NCI-H526 treated with DMSO at 0.1 percent for 48 hours (cell line): ENCODE results near the gene NHSL2.
"Not testable (repeated sequence)": the region's sequence is repeated elsewhere in the genome, so short reads cannot be mapped to it uniquely, and the experiment has no call there.

Experiments used
- DNase-seq: peaks from one replicate; lab custom pipeline; 2025; lab: John Stamatoyannopoulos, UW

Gene NHSL2

GRCh38 chrX:72043636-72044035, 133.0 kb downstream of the NHSL2 start:
- DNase-seq = no peak

DNA sequence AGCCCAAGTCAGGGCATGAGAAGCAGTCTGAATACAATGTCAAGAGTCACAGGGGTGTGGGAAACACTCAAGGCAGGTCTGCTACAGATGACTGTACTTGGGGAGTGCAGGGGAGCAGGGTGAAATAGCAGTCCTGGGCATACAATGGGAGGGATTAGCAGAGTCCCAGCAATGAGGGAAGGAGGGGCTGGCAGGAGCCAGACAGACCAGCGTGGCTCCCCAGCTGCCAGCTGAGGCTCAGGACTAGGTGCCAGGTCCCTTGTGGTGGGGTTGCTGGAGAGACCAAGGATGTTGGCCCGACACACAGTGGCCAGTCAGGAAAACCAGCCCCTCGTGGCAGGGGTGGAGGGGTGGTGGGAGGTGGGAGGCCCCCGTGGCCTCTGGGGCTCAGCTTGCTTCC, 134.5 kb downstream of the NHSL2 start:
- no peak for DNase-seq

DNA sequence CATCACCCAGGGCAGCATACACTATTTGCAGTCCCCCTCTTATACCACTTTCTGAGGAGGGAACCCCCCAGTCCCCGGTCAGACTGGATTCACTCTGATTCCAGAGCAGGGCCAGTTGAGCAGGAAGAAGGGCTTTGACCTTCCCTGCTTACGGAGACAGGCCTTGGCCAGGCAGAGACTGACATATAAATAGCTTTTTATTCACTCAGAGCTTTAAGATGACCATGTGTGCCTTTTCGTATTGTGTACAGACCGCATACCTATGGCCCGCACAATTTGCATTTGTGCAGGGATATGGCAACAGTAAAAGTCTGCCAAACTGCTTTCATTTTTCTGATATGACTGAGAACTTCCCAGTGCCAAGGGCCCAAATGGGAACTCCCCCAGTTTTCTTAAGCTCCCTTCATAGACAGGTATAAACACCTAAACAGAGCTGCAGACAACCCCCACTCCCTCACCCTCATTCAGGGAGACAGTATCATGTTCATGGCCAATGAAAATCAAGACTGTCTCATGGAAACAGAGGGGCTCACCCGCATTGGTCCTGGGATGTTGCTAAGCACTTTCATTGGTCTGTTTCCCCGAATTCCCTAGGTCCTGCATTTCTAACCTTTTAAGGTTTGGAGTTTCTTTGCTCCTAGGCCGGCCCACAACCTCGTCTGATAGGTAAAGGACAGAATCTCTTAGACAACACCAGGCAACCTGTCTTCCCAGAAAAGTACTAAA, 135.1 kb downstream of the NHSL2 start:
- peak; percentile 58 for DNase-seq

- DNase-seq = no peak
Measured at GRCh38 chrX:72046447-72046846, 135.8 kb downstream of the NHSL2 start.

- no peak for DNase-seq
Measured at GRCh38 chrX:72048510-72049455, 138.1 kb downstream of the NHSL2 start.

GRCh38 chrX:72050011-72050410, 139.4 kb downstream of the NHSL2 start:
- no peak for DNase-seq

GRCh38 chrX:72051589-72051988, 140.9 kb downstream of the NHSL2 start:
- no peak for DNase-seq

DNA sequence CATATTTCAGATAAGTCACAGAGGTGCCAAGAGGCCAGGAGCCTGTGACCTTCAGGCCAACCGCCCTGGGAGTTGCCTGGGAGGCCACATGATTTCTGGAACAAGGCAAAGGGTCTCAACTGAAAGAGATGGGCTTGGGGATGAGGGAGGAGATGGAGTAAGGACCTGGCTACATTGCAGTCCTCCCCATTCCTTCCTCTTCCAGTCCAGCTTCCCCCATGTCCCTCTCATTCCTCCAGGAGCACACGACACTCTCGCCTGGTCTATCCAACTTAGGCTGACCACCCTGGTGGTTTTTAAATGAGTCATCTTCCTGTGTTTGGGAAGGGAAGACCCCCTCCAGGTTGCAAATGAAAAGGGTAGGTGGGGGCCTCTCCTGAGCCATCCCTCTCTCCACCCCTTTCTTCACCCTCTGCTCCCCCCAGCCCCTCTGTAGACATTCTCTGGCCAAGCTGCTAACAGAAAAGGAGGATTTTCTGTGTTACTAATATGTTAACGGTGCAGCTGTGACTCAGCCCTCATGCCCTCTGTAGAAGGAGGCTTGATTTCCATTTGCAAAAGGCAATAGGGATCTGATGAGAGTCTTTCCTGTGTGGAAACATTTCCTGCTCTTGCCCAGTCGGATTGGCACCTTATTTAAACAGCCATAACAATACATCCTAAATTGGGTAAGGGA, 141.9 kb downstream of the NHSL2 start:
- DNase-seq = no peak

DNA sequence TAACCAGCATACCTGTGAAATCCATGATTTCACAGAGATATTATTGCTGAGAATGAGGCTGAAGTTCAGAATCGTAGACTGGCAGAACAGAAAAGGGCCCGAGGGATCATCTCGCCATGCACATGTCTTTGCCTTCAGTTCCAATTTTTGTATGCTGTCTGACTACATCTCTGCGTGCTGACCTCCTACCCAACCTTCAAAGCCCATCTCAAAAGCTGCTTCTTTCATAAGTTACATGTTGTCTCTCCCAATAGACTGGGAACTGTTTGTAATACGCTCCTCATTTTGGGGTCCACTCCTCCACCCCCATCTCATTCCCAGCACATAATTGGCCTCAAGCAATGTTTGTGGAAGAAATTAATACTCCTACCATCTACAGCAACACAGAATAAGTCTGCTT, 142.9 kb downstream of the NHSL2 start:
- no peak for DNase-seq

GRCh38 chrX:72054779-72055489, 144.3 kb downstream of the NHSL2 start:
- DNase-seq = no peak

GRCh38 chrX:72057331-72057730, 146.7 kb downstream of the NHSL2 start:
- no peak for DNase-seq

DNA sequence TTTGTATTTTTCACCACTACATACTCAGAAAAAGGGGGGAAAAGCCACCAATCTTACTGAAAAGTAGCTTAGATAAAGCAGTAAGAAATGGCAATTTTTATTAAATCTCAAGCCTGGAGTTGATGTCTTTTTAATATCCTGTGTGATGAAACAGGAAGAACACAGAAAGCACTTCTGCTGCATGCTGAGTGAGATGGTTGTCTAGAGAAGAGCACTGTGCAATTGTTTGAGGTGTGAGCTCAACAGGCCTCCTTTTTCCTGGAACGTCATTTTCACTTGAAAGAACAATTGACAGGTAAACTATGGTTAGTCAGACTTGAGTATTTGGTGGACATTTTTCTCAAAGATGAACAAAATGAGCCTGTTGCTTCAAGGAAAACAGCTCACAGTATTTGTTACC, 147.2 kb downstream of the NHSL2 start:
- no peak for DNase-seq

DNA sequence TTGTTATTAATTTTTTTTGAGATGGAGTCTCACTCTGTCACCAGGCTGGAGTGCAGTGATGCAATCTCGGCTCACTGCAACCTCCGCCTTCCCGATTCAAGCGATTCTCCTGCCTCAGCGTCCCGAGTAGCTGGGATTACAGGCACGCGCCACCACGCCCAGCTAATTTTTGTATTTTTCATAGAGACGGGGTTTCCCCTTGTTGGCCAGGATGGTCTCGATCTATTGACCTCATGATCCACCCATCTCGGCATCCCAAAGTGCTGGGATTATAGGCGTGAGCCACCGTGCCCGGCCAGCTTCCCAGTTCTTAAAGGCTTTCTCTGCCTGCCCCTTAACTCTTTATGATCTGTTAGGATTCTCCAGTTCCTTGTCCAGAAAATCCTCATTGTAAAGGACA, 147.7 kb downstream of the NHSL2 start:
- DNase-seq = not testable (repeated sequence)

DNA sequence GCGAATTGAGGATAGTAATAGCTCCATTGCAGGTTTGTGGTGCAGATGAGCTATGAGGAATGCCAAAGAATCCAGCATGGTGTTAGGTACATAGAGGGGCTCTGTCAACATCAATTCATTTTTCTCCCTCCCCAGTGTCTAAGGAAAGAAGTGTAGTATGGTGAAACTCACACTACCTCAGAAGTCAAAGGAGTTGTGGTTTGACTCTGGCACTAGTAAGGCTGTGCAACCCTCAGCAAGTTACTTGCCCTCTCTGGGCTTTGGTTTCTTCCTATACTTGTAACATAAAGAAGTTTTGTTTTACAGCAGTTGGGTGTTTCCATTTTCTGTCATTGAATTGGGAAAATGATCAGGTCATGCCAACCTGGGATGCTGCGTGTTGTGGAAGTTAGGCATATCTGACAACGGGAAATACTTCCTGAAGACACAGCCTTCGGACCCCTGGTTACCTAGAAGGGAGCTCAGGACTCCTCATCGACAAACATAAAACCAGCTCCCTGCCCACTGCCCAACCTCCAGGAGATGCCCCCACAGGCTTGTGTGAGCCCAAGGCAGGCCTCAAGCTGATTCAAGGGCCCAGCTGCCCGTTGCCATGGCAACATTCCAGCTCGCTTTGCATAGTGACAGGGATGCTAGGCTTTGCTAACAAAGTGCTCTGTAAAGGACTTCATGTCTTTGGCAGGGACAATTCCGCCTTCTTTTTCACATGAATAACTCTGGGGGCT, 149.7 kb downstream of the NHSL2 start:
- DNase-seq = peak; percentile 11

DNA sequence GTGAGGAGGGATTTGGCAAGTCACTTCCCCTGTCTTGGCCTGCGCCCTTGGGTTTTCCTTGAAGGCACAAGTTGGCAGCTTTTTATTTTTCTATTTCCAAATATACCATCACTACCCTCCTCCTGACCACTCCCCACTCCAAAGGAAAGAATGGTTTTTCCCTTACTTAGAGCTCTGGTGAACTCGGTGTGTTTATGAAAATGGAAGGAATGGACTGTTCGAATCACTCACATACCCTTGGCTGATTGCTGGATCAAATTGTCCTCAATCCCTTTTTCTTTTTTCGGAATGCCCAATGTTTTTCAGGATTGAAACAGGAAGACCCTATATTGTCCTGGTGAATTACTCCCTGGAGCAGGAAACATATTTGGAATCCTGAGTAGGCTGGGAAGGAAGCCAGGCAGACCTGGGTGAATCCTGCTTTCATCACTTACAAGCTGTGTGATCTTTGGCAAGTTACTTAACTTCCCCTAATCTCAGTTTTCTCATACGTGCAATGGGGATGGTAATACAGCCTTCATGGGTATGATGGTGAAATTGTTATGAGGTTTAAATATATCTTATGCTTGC, 150.4 kb downstream of the NHSL2 start:
- DNase-seq = no peak

GRCh38 chrX:72062916-72063315, 152.3 kb downstream of the NHSL2 start:
- DNase-seq = no peak

GRCh38 chrX:72069350-72070160, 158.9 kb downstream of the NHSL2 start:
- no peak for DNase-seq

- DNase-seq = no peak
Measured at GRCh38 chrX:72071213-72071612, 160.6 kb downstream of the NHSL2 start.

DNA sequence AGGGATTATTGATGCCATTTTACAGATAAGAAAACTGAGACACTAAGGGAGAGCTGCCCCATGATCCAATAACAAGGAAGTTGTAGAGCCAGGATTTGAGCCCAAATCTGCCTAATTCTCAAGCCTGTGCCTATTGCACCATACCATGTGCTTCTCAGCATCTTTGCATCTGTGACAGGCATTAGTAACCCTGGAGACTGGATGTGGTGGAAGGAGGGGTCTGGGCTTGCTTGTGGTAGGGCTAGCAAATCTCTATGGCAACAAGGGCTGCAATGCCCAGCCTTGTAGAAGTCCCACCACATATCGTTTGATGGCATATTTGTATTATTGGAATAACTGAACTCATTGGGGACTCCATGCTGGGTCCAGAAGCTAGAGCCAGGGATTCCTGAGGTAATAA, 163.0 kb downstream of the NHSL2 start:
- no peak for DNase-seq

DNA sequence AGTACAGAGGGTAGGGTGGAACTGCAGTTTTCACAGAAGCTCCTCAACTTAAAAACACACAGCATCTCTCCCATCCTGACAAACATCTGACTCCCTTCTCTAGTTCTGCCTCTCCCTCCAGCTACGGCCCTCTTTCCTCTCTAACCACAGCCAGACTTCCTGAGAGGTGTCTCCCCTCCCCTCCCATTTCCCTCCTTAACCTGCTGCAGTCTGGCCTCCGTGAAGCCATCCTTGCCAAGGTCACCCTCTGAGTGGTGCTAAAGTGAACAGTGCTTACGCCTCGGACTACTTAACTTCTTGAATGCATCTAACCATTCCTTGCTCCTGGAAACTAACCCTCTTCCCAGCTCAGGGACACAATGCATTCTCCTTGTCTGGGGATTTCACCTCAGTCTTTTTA, 167.8 kb downstream of the NHSL2 start:
- DNase-seq = no peak
